Endodermal cell (in vitro differentiated cells): Measurements from ENCODE around the gene PABPC5. TPM values are rescaled to one million over a fixed set of nuclear protein-coding genes. Genes with fewer than 3 reads are reported as not detected.

ENCODE experiments used
- DNase-seq: peaks from one replicate; pipeline ENCODE4 v3.0.0-alpha.2; 2017
- H3K27ac ChIP-seq: 2 replicates; pipeline ENCODE4 v1.5.1; 2013; ENCODE audit warnings: mild to moderate bottlenecking, low read depth, low read length, moderate library complexity
- H3K27me3 ChIP-seq: 2 replicates; pipeline ENCODE4 v1.6.1; 2013; ENCODE audit warnings: mild to moderate bottlenecking, low read length, moderate library complexity; ENCODE audit not compliant: insufficient read depth, control insufficient read depth, poor library complexity, severe bottlenecking
- H3K36me3 ChIP-seq: 2 replicates; pipeline ENCODE4 v1.7.0; 2013; ENCODE audit warnings: mild to moderate bottlenecking, low read length, moderate library complexity; ENCODE audit not compliant: control insufficient read depth, insufficient read depth
- H3K4me1 ChIP-seq: one replicate; pipeline ENCODE4 v1.7.0; 2013; ENCODE audit warnings: low read length; ENCODE audit not compliant: control insufficient read depth, insufficient read depth
- H3K4me3 ChIP-seq: 2 replicates; pipeline ENCODE4 v1.5.1; 2013; ENCODE audit warnings: mild to moderate bottlenecking, low read length, moderate library complexity
- H3K9ac ChIP-seq: 2 replicates; pipeline ENCODE4 v1.6.1; 2013; ENCODE audit warnings: mild to moderate bottlenecking, low read length, moderate library complexity; ENCODE audit not compliant: poor library complexity, severe bottlenecking; ENCODE audit errors: extremely low read depth
- H3K9me3 ChIP-seq: 2 replicates; pipeline ENCODE4 v1.6.1; 2013; ENCODE audit warnings: mild to moderate bottlenecking, low read length, moderate library complexity; ENCODE audit not compliant: control insufficient read depth
- H3K27ac Mint-ChIP-seq: 2 replicates; pipeline ENCODE4 v1.8.0; 2020; ENCODE audit warnings: mixed read lengths
- H3K27me3 Mint-ChIP-seq: 2 replicates; pipeline ENCODE4 v1.8.0; 2021; ENCODE audit warnings: mild to moderate bottlenecking, mixed read lengths; ENCODE audit not compliant: insufficient read depth
- H3K36me3 Mint-ChIP-seq: 2 replicates; pipeline ENCODE4 v1.8.0; 2020; ENCODE audit warnings: low read depth, mixed read lengths
- H3K4me1 Mint-ChIP-seq: 2 replicates; pipeline ENCODE4 v1.8.0; 2020; ENCODE audit warnings: mixed read lengths
- H3K4me3 Mint-ChIP-seq: 2 replicates; pipeline ENCODE4 v1.8.0; 2020; ENCODE audit warnings: mild to moderate bottlenecking, moderate library complexity, mixed read lengths
- H3K9me3 Mint-ChIP-seq: 2 replicates; pipeline ENCODE4 v1.8.0; 2020; ENCODE audit warnings: mild to moderate bottlenecking, mixed read lengths
- WGBS, 2 experiments: methylation state at CpG; one replicate each; pipeline versions ENCODE4 v1.1.5 to v1.1.7; 2013; ENCODE audit warnings: missing lambda C conversion rate in 2 of 2, mixed read lengths in 1 of 2; ENCODE audit not compliant: insufficient coverage in 1 of 2, insufficient read length in 1 of 2; 5-methylcytosine and 5-hydroxymethylcytosine counted together
- long read RNA-seq, 4 experiments: library from polyadenylated mRNA in 2 of 4; library from RNA in 1 of 4; library from capped mRNA in 1 of 4; stranded (forward) in 3 of 4; unstranded in 1 of 4; transcript quantifications; one replicate each; pipeline ENCODE4 v2.0.0, GENCODE V29; 2020 to 2021; ENCODE audit warnings: inconsistent platforms in 1 of 4
- polyA plus RNA-seq, 2 experiments: library from polyadenylated mRNA; stranded (reverse); fragments of 50-300 nt; gene quantifications; one replicate each; pipeline ENCODE4 v1.2.3, GENCODE V29; 2013
- total RNA-seq, 2 donors: library from RNA; stranded (reverse); fragmentation: NEBNext Ultra II Directional in 1 of 2; extraction: Animal tissue kit (Norgen Biotek cat#: 25700) in 1 of 2; gene quantifications; 2 replicates in 1 of 2; 3 replicates in 1 of 2; pipeline ENCODE4 v1.2.1, GENCODE V29; 2021
- TF ChIP-seq, protein P1 (sequence below): fragments of 200-600 bp; sonication (generic); conservative IDR thresholded peaks from 2 replicates; pipeline ENCODE4 v1.5.0; 2021; ENCODE audit warnings: antibody characterized with exemption, mild to moderate bottlenecking

The PABPC5 gene
- total RNA-seq = 1 to 10 TPM; 2.5 to 3.1 TPM
- 4.9 TPM for polyA plus RNA-seq (2013, experiment 1 of 2)
- polyA plus RNA-seq (2013, experiment 2 of 2) = 3.9 TPM
- long read RNA-seq, experiment 1 = 0 reads
- long read RNA-seq, experiment 2, partial matches to known transcripts = 0 of 5 reads
- long read RNA-seq, experiment 2, other reads (novel, unspliced or antisense) = 1 of 5 reads
- long read RNA-seq, experiment 3, transcript PABPC5-201 (2 exons, 3,221 nt) = major isoform, 12 of 15 reads
- long read RNA-seq, experiment 3, partial matches to known transcripts = 0 of 15 reads
- long read RNA-seq, experiment 3, other reads (novel, unspliced or antisense) = 2 of 15 reads
- long read RNA-seq, experiment 4, partial matches to known transcripts = 0 of 2 reads
- long read RNA-seq, experiment 4, other reads (novel, unspliced or antisense) = 0 of 2 reads

DNA sequence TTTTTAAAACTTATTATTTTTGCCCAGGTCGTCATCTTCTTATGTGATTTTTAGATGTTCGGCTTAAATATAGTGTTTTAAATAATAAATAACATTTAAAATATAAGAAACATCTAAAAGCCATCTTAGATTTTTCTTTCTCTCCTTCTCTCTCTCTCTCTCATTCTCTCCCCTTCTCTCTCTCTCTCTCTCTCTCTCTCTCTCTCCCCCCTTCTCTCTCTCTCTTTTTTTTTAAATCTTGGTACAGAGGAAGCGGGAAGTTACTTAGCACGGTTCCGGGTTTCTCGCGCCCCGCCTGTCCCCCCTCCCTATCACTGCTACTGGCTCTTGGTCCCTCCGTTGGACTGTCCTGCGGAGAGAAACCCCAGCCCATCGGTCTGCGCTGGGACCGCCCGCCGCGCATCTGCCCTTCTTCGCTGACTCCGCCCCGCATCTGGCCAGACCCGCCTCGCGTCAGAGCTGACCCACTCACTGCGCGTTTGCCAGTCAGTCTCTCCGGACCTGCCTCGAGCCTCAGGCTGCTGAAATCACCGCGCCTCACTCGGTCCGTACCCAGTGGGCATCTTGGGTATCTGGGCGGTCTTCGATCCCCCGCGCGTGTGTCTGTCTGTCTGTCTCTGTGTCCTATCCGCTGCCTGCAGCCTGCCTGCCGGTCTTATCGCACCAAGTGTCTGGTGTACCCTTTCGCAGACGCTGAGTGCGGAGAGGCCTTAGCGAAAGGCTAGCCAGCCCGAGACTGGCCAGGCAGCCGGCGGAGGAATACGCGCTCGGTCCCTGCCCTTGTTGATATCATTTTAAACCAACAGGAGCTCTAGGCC lies at the start of gene PABPC5:
Gene PABPC5, plus strand, starts transcription at position 489 of the 818 bp plus-strand sequence. CDS start 739 bp downstream, outside the sequence.
- H3K27ac ChIP-seq = peak within 1 kb of the TSS; percentile 78

DNA sequence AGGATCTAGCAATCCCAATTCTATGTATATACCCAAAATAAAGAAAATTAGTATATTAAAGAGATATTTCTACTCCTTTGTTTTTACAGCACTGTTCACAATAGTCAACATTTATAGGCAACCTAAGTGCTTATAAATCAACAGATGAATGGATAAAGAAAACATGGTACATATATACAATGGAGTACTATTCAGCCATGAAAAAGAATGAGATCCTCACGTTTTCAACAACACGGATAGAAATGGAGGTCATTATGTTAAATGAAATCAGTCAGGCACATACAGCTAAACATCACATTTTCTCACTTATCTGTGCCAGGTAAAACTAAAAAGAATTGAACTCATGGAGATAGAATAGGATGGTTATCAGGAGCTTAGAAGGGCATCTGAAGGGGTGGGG lies 45.6 kb upstream of the PABPC5 start:
- Histone ChIP-seq H3K4me1 (no peaks in the 10 kb centered on the region), H3K36me3 (no peaks in the 10 kb centered on the region), H3K9me3 (no peaks in the 10 kb centered on the region), H3K27ac (no peak overlapping the region), H3K4me3 (no peak overlapping the region), H3K9ac (no peak overlapping the region), H3K27me3 (no peaks in the 10 kb centered on the region)
- Mint-ChIP-seq H3K9me3 (peaks cover 3% of the 10 kb centered on the region), H3K4me3 (no peak overlapping the region), H3K36me3 (no peaks in the 10 kb centered on the region), H3K27ac (no peak overlapping the region), H3K27me3 (no peaks in the 10 kb centered on the region), H3K4me1 (peaks cover 12% of the 10 kb centered on the region)
- TF ChIP-seq, protein P1, sequence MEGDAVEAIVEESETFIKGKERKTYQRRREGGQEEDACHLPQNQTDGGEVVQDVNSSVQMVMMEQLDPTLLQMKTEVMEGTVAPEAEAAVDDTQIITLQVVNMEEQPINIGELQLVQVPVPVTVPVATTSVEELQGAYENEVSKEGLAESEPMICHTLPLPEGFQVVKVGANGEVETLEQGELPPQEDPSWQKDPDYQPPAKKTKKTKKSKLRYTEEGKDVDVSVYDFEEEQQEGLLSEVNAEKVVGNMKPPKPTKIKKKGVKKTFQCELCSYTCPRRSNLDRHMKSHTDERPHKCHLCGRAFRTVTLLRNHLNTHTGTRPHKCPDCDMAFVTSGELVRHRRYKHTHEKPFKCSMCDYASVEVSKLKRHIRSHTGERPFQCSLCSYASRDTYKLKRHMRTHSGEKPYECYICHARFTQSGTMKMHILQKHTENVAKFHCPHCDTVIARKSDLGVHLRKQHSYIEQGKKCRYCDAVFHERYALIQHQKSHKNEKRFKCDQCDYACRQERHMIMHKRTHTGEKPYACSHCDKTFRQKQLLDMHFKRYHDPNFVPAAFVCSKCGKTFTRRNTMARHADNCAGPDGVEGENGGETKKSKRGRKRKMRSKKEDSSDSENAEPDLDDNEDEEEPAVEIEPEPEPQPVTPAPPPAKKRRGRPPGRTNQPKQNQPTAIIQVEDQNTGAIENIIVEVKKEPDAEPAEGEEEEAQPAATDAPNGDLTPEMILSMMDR = no peak
- no peak for DNase-seq
- no CpG with 5 or more reads among the region's 2 CpGs for WGBS, 2 experiments

More for the DNA sequence above, at the start of gene PABPC5:
- H3K27me3 ChIP-seq = no peaks in the 10 kb centered on the region
- DNase-seq = peak; percentile 95
- WGBS, 2 experiments = 2% methylated on average over 46 of the region's 48 CpGs; no CpG with 5 or more reads in 1 of the 2 experiments
- H3K9me3 ChIP-seq = no peaks in the 10 kb centered on the region
- peak within 1 kb of the TSS; percentile 11 for H3K9ac ChIP-seq
- Mint-ChIP-seq H3K4me1 (no peaks in the 10 kb centered on the region), H3K9me3 (no peaks in the 10 kb centered on the region), H3K4me3 (peak within 1 kb of the TSS; percentile 75), H3K27ac (peak within 1 kb of the TSS; percentile 79), H3K36me3 (no peaks in the 10 kb centered on the region), H3K27me3 (peaks cover 11% of the 10 kb centered on the region)
- H3K36me3 ChIP-seq = no peaks in the 10 kb centered on the region
- peak within 1 kb of the TSS; percentile 81 for H3K4me3 ChIP-seq
- no peaks in the 10 kb centered on the region for H3K4me1 ChIP-seq
- TF ChIP-seq, protein P1 = no peak

DNA sequence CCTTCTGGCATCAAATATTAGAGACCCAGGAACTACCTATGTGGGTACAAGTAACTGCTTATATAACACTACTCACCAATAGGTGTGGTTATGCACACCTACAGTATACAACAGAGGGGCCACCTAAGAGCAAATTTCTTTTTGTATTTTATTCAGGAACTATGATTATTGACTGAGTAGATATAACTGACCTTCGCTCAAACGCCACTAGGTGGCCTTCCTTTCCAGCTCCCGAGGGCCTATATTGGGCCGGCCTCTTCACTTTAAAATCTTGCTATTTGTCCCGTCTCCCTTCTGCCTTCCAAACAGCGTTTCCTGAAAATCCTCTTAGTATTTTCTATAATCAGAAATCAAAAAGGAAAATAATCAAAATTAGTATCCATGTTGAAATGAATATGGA lies 19.9 kb upstream of the PABPC5 start:
- no peaks in the 10 kb centered on the region for H3K4me1 Mint-ChIP-seq
- no peaks in the 10 kb centered on the region for H3K36me3 Mint-ChIP-seq
- H3K4me3 Mint-ChIP-seq = no peak overlapping the region
- peak; percentile 63 for DNase-seq
- no peak overlapping the region for H3K4me3 ChIP-seq
- H3K9me3 ChIP-seq = no peaks in the 10 kb centered on the region
- H3K27ac ChIP-seq = no peak overlapping the region
- H3K36me3 ChIP-seq = no peaks in the 10 kb centered on the region
- H3K9me3 Mint-ChIP-seq = peaks cover 16% of the 10 kb centered on the region
- no peaks in the 10 kb centered on the region for H3K27me3 ChIP-seq
- WGBS, 2 experiments = 20 to 26% methylated on average over 1 to 4 of the region's 6 CpGs
- no peaks in the 10 kb centered on the region for H3K27me3 Mint-ChIP-seq
- H3K4me1 ChIP-seq = no peaks in the 10 kb centered on the region
- TF ChIP-seq, protein P1 = peak; percentile 90
- no peak overlapping the region for H3K9ac ChIP-seq
- no peak overlapping the region for H3K27ac Mint-ChIP-seq
